ENCODE results near the gene ZBTB40. TPM values are rescaled to one million over a fixed set of nuclear protein-coding genes. Genes with fewer than 3 reads are reported as not detected.

Gene ZBTB40
- polyA plus RNA-seq, 1 of the 3 experiments (the other 2 are of a cell fraction), result 5.0 TPM

DNA sequence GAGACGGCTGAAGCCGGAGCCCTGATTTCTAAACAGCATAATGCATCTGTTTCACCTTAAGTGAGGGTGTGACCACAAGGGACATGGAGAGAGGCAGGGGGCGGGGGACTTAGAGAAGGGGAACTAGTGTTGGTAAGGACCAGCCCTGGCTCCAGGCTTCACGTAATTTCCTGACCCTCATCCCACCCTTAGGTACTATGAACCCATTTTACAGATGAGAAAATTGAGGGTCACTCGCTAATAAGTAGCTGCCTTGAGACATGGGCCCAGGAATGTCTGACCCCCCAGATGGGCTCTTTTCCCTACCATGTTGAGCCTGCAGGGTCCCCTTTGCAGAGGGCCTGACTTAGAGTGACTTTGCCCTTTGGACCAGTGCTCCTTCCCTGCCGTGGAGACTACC is 116.3 kb downstream of the ZBTB40 start (continued):
- no peak for TF ChIP-seq USF2 (IDR thresholded peaks at IDR 0.05; ENCODE audit: borderline replicate concordance, low read depth, low read length)
- no peak for TF ChIP-seq TAF1 (IDR thresholded peaks at IDR 0.05; ENCODE audit: borderline replicate concordance, low read depth, low read length)
- TF ChIP-seq, protein P1, sequence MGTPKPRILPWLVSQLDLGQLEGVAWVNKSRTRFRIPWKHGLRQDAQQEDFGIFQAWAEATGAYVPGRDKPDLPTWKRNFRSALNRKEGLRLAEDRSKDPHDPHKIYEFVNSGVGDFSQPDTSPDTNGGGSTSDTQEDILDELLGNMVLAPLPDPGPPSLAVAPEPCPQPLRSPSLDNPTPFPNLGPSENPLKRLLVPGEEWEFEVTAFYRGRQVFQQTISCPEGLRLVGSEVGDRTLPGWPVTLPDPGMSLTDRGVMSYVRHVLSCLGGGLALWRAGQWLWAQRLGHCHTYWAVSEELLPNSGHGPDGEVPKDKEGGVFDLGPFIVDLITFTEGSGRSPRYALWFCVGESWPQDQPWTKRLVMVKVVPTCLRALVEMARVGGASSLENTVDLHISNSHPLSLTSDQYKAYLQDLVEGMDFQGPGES (IDR thresholded peaks at IDR 0.05; ENCODE audit: low read depth, low read length), result no peak
- TF ChIP-seq, protein P2, sequence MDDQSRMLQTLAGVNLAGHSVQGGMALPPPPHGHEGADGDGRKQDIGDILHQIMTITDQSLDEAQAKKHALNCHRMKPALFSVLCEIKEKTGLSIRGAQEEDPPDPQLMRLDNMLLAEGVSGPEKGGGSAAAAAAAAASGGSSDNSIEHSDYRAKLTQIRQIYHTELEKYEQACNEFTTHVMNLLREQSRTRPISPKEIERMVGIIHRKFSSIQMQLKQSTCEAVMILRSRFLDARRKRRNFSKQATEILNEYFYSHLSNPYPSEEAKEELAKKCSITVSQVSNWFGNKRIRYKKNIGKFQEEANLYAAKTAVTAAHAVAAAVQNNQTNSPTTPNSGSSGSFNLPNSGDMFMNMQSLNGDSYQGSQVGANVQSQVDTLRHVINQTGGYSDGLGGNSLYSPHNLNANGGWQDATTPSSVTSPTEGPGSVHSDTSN (IDR thresholded peaks at IDR 0.05), result no peak

GRCh38 chr1:22569269-22569668 is 117.6 kb downstream of the ZBTB40 start:
- Histone ChIP-seq H3K4me3 (ENCODE audit: low read depth in 2 of 2, low read length in 1 of 2) (no peak overlapping the region), H3K27me3 (ENCODE audit: insufficient read depth) (peaks cover 50% of the 10 kb centered on the region), H3K36me3 (replicated peaks in 1 of 2; ENCODE audit: control insufficient read depth in 1 of 2, insufficient read depth in 2 of 2, low read length in 1 of 2) (no peaks in the 10 kb centered on the region), H3K9me2 (no peaks in the 10 kb centered on the region), H4K20me1 (ENCODE audit: insufficient read depth) (no peaks in the 10 kb centered on the region), H3K79me2 (ENCODE audit: insufficient read depth) (no peaks in the 10 kb centered on the region), H3K9ac (no peak overlapping the region), H3K4me2 (no peak overlapping the region), H3K9me3 (no peaks in the 10 kb centered on the region), H3K4me1 (ENCODE audit: control insufficient read depth in 1 of 2, insufficient read depth in 2 of 2, low read depth in 1 of 2, low read length in 1 of 2) (peaks cover 0 to 55% of the 10 kb centered on the region in 2 experiments; a peak in 2 of 4 replicates), H2AFZ (ENCODE audit: low read depth) (no peak overlapping the region), H3F3A (replicated peaks; ENCODE audit: insufficient read depth) (no peaks in the 10 kb centered on the region), H3K27ac (ENCODE audit: low read depth in 2 of 2, low read length in 1 of 2) (no peak overlapping the region)
- 80% methylated on average over 6 of the region's 7 CpGs for WGBS (ENCODE audit: low lambda C conversion rate)
- ChIA-PET POLR2A (no interaction called here), CTCF (interaction anchor here (0.8 to 3.4 kb wide), 5 partner anchors 11 to 114 kb away, joined by 3 to 15 read pairs (median 7); no protein-coding TSS in a partner anchor)
- TF ChIP-seq ELF1 (IDR thresholded peaks at IDR 0.05) (no peak), RXRA (IDR thresholded peaks at IDR 0.05; ENCODE audit: borderline replicate concordance, low read depth) (no peak), SMC3 (IDR thresholded peaks at IDR 0.05; ENCODE audit: low read depth, low read length) (no peak), TEAD4 (IDR thresholded peaks at IDR 0.05; ENCODE audit: borderline replicate concordance, insufficient read depth) (no peak), EZH2phosphoT487 (IDR thresholded peaks at IDR 0.05; ENCODE audit: borderline replicate concordance, low read depth) (no peak), CHD2 (IDR thresholded peaks at IDR 0.05; ENCODE audit: low read length, partially characterized antibody) (no peak)
- TF ChIP-seq, protein P3, sequence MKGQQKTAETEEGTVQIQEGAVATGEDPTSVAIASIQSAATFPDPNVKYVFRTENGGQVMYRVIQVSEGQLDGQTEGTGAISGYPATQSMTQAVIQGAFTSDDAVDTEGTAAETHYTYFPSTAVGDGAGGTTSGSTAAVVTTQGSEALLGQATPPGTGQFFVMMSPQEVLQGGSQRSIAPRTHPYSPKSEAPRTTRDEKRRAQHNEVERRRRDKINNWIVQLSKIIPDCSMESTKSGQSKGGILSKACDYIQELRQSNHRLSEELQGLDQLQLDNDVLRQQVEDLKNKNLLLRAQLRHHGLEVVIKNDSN (IDR thresholded peaks at IDR 0.05; ENCODE audit: borderline replicate concordance, low read depth), result no peak
- TF ChIP-seq, protein P2 (IDR thresholded peaks at IDR 0.05), result no peak
- no peak for DNase-seq
